Measurements from ENCODE around the gene NPFFR2.
"Not testable (repeated sequence)": the region's sequence is repeated elsewhere in the genome, so short reads cannot be mapped to it uniquely, and the experiment has no call there.

The NPFFR2 gene

GRCh38 chr4:72031868-72032608, at the start of gene NPFFR2:
Gene NPFFR2 (plus strand): TSS chr4:72032000. CDS start chr4:72128592, 96,592 bp downstream.
- DNase-seq (ENCODE audit: low read depth in 3 of 3): no peak

- no peak for DNase-seq (ENCODE audit: low read depth in 3 of 3)
These were observed 39.1 kb upstream of the NPFFR2 start for GRCh38 chr4:71992571-71993312.

- DNase-seq (ENCODE audit: low read depth in 3 of 3): no peak
These were observed 37.2 kb upstream of the NPFFR2 start for GRCh38 chr4:71994559-71994958.

GRCh38 chr4:71995297-71995696, 36.5 kb upstream of the NPFFR2 start:
- no peak for DNase-seq (ENCODE audit: low read depth in 3 of 3)

GRCh38 chr4:72006586-72006985, 25.2 kb upstream of the NPFFR2 start:
- DNase-seq (ENCODE audit: low read depth in 3 of 3): no peak

GRCh38 chr4:72011906-72012305, 19.9 kb upstream of the NPFFR2 start:
- no peak for DNase-seq (ENCODE audit: low read depth in 3 of 3)

- no peak for DNase-seq (ENCODE audit: low read depth in 3 of 3)
These were observed 15.8 kb upstream of the NPFFR2 start for GRCh38 chr4:72016011-72016410.

- DNase-seq (ENCODE audit: low read depth in 3 of 3): no peak
These were observed 12.1 kb upstream of the NPFFR2 start for GRCh38 chr4:72019688-72020087.

- no peak for DNase-seq (ENCODE audit: low read depth in 3 of 3)
These were observed 9.2 kb upstream of the NPFFR2 start for GRCh38 chr4:72022553-72022952.

GRCh38 chr4:72055566-72055965, 23.8 kb downstream of the NPFFR2 start:
- DNase-seq (ENCODE audit: low read depth in 3 of 3): no peak

GRCh38 chr4:72063726-72064125, 31.9 kb downstream of the NPFFR2 start:
- DNase-seq (ENCODE audit: low read depth in 3 of 3): no peak

- DNase-seq (ENCODE audit: low read depth in 3 of 3): no peak
These were observed 35.3 kb downstream of the NPFFR2 start for GRCh38 chr4:72067051-72067450.

- DNase-seq (ENCODE audit: low read depth in 3 of 3): no peak
These were observed 42.0 kb downstream of the NPFFR2 start for GRCh38 chr4:72073816-72074215.

- DNase-seq (ENCODE audit: low read depth in 3 of 3): no peak
These were observed 44.8 kb downstream of the NPFFR2 start for GRCh38 chr4:72076562-72076961.

GRCh38 chr4:72077346-72077745, 45.5 kb downstream of the NPFFR2 start:
- DNase-seq (ENCODE audit: low read depth in 3 of 3): no peak

GRCh38 chr4:72084587-72085011, 52.8 kb downstream of the NPFFR2 start:
- no peak for DNase-seq (ENCODE audit: low read depth in 3 of 3)

GRCh38 chr4:72090606-72091005, 58.8 kb downstream of the NPFFR2 start:
- DNase-seq (ENCODE audit: low read depth in 3 of 3): not testable (repeated sequence)

GRCh38 chr4:72094059-72094797, 62.4 kb downstream of the NPFFR2 start:
- no peak for DNase-seq (ENCODE audit: low read depth in 3 of 3)

GRCh38 chr4:72107456-72107855, 75.7 kb downstream of the NPFFR2 start:
- no peak for DNase-seq (ENCODE audit: low read depth in 3 of 3)

GRCh38 chr4:72109364-72109763, 77.6 kb downstream of the NPFFR2 start:
- DNase-seq (ENCODE audit: low read depth in 3 of 3): no peak

- DNase-seq (ENCODE audit: low read depth in 3 of 3): no peak
These were observed 78.2 kb downstream of the NPFFR2 start for GRCh38 chr4:72109959-72110497.

GRCh38 chr4:72110886-72111285, 79.1 kb downstream of the NPFFR2 start:
- DNase-seq (ENCODE audit: low read depth in 3 of 3): no peak
